Smooth muscle cell (in vitro differentiated cells): ENCODE results near the gene MYO18B. TPM values are rescaled to one million over a fixed set of nuclear protein-coding genes. Genes with fewer than 3 reads are reported as not detected.

Source experiments
- DNase-seq: peaks from one replicate; lab custom pipeline; 2025; ENCODE audit not compliant: unreplicated experiment; lab: John Stamatoyannopoulos, UW
- H2AFZ ChIP-seq: fragments of 200-600 bp; sonication (generic); 2 replicates; pipeline ENCODE4 v1.6.0; 2016; ENCODE audit warnings: antibody characterized with exemption, low read depth, mild to moderate bottlenecking
- H3F3A ChIP-seq: fragments of 200-600 bp; sonication (generic); 2 replicates; pipeline ENCODE4 v1.6.0; 2017; ENCODE audit warnings: antibody characterized with exemption, low read depth
- H3K27ac ChIP-seq: fragments of 200-600 bp; sonication (generic); 2 replicates; pipeline ENCODE4 v1.5.1; 2016; ENCODE audit warnings: low read depth, mild to moderate bottlenecking
- H3K27me3 ChIP-seq: fragments of 200-600 bp; sonication (generic); 2 replicates; pipeline ENCODE4 v1.6.1; 2016; ENCODE audit warnings: low read depth, mild to moderate bottlenecking
- H3K36me3 ChIP-seq: fragments of 200-600 bp; sonication (generic); 2 replicates; pipeline ENCODE4 v1.5.1; 2016; ENCODE audit warnings: low read depth
- H3K4me1 ChIP-seq: fragments of 200-600 bp; sonication (generic); 2 replicates; pipeline ENCODE4 v1.5.1; 2016; ENCODE audit warnings: low read depth
- H3K4me2 ChIP-seq: fragments of 200-600 bp; sonication (generic); 2 replicates; pipeline ENCODE4 v1.6.0; 2016; ENCODE audit warnings: mild to moderate bottlenecking
- H3K4me3 ChIP-seq: fragments of 200-600 bp; sonication (generic); 2 replicates; pipeline ENCODE4 v1.5.1; 2016; ENCODE audit warnings: mild to moderate bottlenecking
- H3K79me2 ChIP-seq: fragments of 200-600 bp; sonication (generic); 2 replicates; pipeline ENCODE4 v1.6.0; 2016; ENCODE audit warnings: low read depth, mild to moderate bottlenecking
- H3K9ac ChIP-seq: fragments of 200-600 bp; sonication (generic); 2 replicates; pipeline ENCODE4 v1.6.0; 2016; ENCODE audit warnings: low read depth
- H3K9me3 ChIP-seq: fragments of 200-600 bp; sonication (generic); replicated peaks from 2 replicates; pipeline ENCODE4 v1.5.1; 2016; ENCODE audit warnings: low read depth
- H4K20me1 ChIP-seq: fragments of 200-600 bp; sonication (generic); 2 replicates; pipeline ENCODE4 v1.6.0; 2016; ENCODE audit warnings: low read depth
- CTCF ChIP-seq: fragments of 200-600 bp; sonication (generic); IDR thresholded peaks from 2 replicates; pipeline ENCODE4 v1.5.1; 2017; ENCODE audit warnings: borderline replicate concordance, mild to moderate bottlenecking, antibody characterized with exemption; ENCODE audit not compliant: insufficient read depth, poor library complexity, severe bottlenecking
- WGBS: methylation state at CpG from one replicate; pipeline ENCODE4 v1.1.7; 2016; ENCODE audit warnings: low lambda C conversion rate; 5-methylcytosine and 5-hydroxymethylcytosine counted together
- polyA plus RNA-seq: library from polyadenylated mRNA; unstranded; fragments of >200 nt; fragmentation: Nextera tagmentation; extraction: Ambion mirVana; gene quantifications from 2 replicates; pipeline ENCODE4 v1.2.1, GENCODE V29; 2016
- total RNA-seq: library from RNA; depleted of rRNA; stranded (reverse); fragments of >200 nt; gene quantifications from 2 replicates; pipeline ENCODE4 v1.2.3, GENCODE V29; 2014

Gene MYO18B
- total and polyA plus RNA-seq, 2 experiments from 2014 or later = 0.13 to 1.2 TPM

DNA sequence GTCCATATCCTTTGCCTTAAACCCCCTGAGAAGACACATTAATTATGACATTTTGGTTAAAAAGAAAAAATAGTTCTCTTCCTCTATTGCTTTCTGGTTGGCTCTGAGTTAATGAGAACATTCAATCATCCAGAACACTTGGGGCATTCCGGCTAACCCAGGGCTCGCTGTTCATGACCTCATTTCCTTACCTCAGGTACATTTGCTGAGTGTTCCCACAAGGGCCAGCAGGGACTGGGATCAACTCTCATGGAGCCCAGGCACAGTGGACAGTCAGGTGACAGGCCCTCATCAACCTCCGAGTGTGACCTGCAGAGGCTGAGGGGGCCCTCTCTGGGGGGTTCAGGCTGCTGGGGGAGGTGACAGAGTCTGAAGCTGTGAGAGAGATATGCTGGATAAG lies 98.9 kb downstream of the MYO18B start:
- 84% methylated on average over 3 of the region's 3 CpGs for WGBS
- Histone ChIP-seq H3K79me2 (no peaks in the 10 kb centered on the region), H3K9ac (no peak overlapping the region), H3K4me2 (no peak overlapping the region), H3K36me3 (no peaks in the 10 kb centered on the region), H3K27ac (no peak overlapping the region), H3K4me3 (no peak overlapping the region), H3K4me1 (no peaks in the 10 kb centered on the region), H2AFZ (no peak overlapping the region), H3K27me3 (no peaks in the 10 kb centered on the region), H3F3A (no peaks in the 10 kb centered on the region), H3K9me3 (no peaks in the 10 kb centered on the region), H4K20me1 (no peaks in the 10 kb centered on the region)
- DNase-seq = no peak
- TF ChIP-seq CTCF = no peak

DNA sequence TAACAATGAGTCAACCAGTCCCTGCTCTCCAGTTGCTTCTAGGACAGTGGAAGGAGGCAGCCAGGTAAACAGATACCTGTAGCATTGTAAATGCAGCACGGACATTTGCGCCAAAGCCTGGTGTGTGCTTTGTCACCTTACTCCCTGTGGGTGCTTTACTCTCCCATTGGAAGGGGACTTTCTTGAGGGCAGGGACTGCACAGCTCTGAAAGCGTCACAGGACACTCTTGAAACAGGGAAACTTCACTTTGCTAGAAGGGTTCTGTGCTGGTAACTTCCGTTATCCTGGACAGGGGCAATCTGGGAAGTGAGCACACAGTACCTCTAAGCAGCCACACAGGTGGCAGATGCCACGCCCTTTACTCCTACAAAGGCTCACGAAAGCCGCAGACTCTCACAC lies 99.8 kb downstream of the MYO18B start:
- Histone ChIP-seq H3F3A (no peaks in the 10 kb centered on the region), H3K79me2 (no peaks in the 10 kb centered on the region), H3K36me3 (no peaks in the 10 kb centered on the region), H3K4me1 (no peaks in the 10 kb centered on the region), H4K20me1 (no peaks in the 10 kb centered on the region), H3K4me3 (no peak overlapping the region), H3K9ac (no peak overlapping the region), H3K27ac (no peak overlapping the region), H3K4me2 (no peak overlapping the region), H3K9me3 (no peaks in the 10 kb centered on the region), H2AFZ (no peak overlapping the region), H3K27me3 (no peaks in the 10 kb centered on the region)
- TF ChIP-seq CTCF = no peak
- no peak for DNase-seq
- WGBS = 80% methylated on average over 7 of the region's 7 CpGs

GRCh38 chr22:25843660-25844405 lies 101.8 kb downstream of the MYO18B start:
- Histone ChIP-seq H3K4me2 (no peak overlapping the region), H3K79me2 (no peaks in the 10 kb centered on the region), H3K27ac (no peak overlapping the region), H3K27me3 (no peaks in the 10 kb centered on the region), H3F3A (no peaks in the 10 kb centered on the region), H3K4me3 (no peak overlapping the region), H3K9me3 (no peaks in the 10 kb centered on the region), H3K36me3 (no peaks in the 10 kb centered on the region), H3K9ac (no peak overlapping the region), H4K20me1 (no peaks in the 10 kb centered on the region), H2AFZ (no peak overlapping the region), H3K4me1 (no peaks in the 10 kb centered on the region)
- no peak for TF ChIP-seq CTCF
- no peak for DNase-seq
- WGBS = 88% methylated on average over 11 of the region's 11 CpGs

GRCh38 chr22:25844601-25845000 lies 102.6 kb downstream of the MYO18B start:
- Histone ChIP-seq H3K36me3 (no peaks in the 10 kb centered on the region), H3K27ac (no peak overlapping the region), H2AFZ (no peak overlapping the region), H3K9ac (no peak overlapping the region), H3K4me3 (no peak overlapping the region), H4K20me1 (no peaks in the 10 kb centered on the region), H3K27me3 (no peaks in the 10 kb centered on the region), H3K9me3 (no peaks in the 10 kb centered on the region), H3K79me2 (no peaks in the 10 kb centered on the region), H3F3A (no peaks in the 10 kb centered on the region), H3K4me1 (no peaks in the 10 kb centered on the region), H3K4me2 (no peak overlapping the region)
- WGBS = 95% methylated on average over 8 of the region's 8 CpGs
- no peak for TF ChIP-seq CTCF
- no peak for DNase-seq
